Measurements from ENCODE around the gene ADCY7. TPM values are rescaled to one million over a fixed set of nuclear protein-coding genes. Genes with fewer than 3 reads are reported as not detected.

ADCY7 gene
- total and polyA plus RNA-seq, 2 of the 4 experiments (the other 2 are of a cell fraction) = 15.2 to 17.1 TPM

GRCh38 chr16:50245417-50246298 lies 20.7 kb upstream of the ADCY7 start:
- no peak overlapping the region for H2BK5ac ChIP-seq (ENCODE audit: low read depth, low read length, poor library complexity, severe bottlenecking)
- peak overlapping the region; percentile 84 for H2AK9ac ChIP-seq (replicated peaks; ENCODE audit: low read depth, low read length, poor library complexity)
- no peak overlapping the region; the same call in 1 of the 2 replicates for H2AK5ac ChIP-seq (ENCODE audit: low read depth, low read length)
- peak overlapping the region; percentile 91 for H3K4ac ChIP-seq (ENCODE audit: low read depth, low read length)
- H3K4me3 ChIP-seq (ENCODE audit: insufficient read depth, low read depth, low read length) = peak overlapping the region; percentile 53
- peak overlapping the region; percentile 82 for H3K4me2 ChIP-seq (ENCODE audit: low read depth, low read length)
- no TSS peak for BruUV-seq (replicated peaks)
- no peak overlapping the region for H3K9ac ChIP-seq (ENCODE audit: low read depth, low read length)
- POLR2A ChIA-PET (ENCODE audit: unreplicated experiment) = interaction anchor here (0.6 kb wide), 1 partner anchor 957 kb away, joined by 3 read pairs; no protein-coding TSS in a partner anchor
- no peaks in the 10 kb centered on the region for H3K79me1 ChIP-seq (ENCODE audit: low read depth in 1 of 2, low read length in 2 of 2)
- no peak overlapping the region; the same call in 1 of the 2 replicates for H3K27ac ChIP-seq (ENCODE audit: insufficient read depth, low read length)
- no peak overlapping the region for H3K56ac ChIP-seq (ENCODE audit: extremely low read depth, insufficient read depth, low read length)
- H4K5ac ChIP-seq (ENCODE audit: low read depth, low read length) = 0 out of 2 replicates have a peak overlapping the region, but pooled peaks have one; percentile 46
- H2BK20ac ChIP-seq (ENCODE audit: low read depth, low read length) = no peak overlapping the region
- WGBS, 2 experiments (ENCODE audit: extremely low coverage in 2 of 2, insufficient read length in 1 of 2) = 4% methylated on average over 25 of the region's 74 CpGs; no CpG with 5 or more reads in 1 of the 2 experiments
- intact Hi-C loops (cut with micrococcal nuclease) (no loop called here), in situ Hi-C loops (cut with MboI; ENCODE audit: low sequenced_read_pairs) (no loop called here), dilution Hi-C loops (cut with HindIII; ENCODE audit: low sequenced_read_pairs, unreplicated experiment) (no loop called here)
- H3K9me3 ChIP-seq (ENCODE audit: control insufficient read depth, insufficient read depth, low read length) = no peaks in the 10 kb centered on the region
- TF ChIP-seq, protein P1, sequence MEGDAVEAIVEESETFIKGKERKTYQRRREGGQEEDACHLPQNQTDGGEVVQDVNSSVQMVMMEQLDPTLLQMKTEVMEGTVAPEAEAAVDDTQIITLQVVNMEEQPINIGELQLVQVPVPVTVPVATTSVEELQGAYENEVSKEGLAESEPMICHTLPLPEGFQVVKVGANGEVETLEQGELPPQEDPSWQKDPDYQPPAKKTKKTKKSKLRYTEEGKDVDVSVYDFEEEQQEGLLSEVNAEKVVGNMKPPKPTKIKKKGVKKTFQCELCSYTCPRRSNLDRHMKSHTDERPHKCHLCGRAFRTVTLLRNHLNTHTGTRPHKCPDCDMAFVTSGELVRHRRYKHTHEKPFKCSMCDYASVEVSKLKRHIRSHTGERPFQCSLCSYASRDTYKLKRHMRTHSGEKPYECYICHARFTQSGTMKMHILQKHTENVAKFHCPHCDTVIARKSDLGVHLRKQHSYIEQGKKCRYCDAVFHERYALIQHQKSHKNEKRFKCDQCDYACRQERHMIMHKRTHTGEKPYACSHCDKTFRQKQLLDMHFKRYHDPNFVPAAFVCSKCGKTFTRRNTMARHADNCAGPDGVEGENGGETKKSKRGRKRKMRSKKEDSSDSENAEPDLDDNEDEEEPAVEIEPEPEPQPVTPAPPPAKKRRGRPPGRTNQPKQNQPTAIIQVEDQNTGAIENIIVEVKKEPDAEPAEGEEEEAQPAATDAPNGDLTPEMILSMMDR (conservative IDR thresholded peaks at IDR 0.05; ENCODE audit: low read depth, low read length) = peak; percentile 26; the same call in 1 of the 2 replicates
- TF ChIP-seq FOS (IDR thresholded peaks at IDR 0.05; ENCODE audit: low read depth, low read length) = peak; percentile 63
- no peak for TF ChIP-seq MXI1 (IDR thresholded peaks at IDR 0.05; ENCODE audit: borderline replicate concordance, low read depth, low read length)
- no peak for TF ChIP-seq USF2 (IDR thresholded peaks at IDR 0.05; ENCODE audit: low read depth, low read length)
- TF ChIP-seq POLR2A (IDR thresholded peaks at IDR 0.05; ENCODE audit: low read depth, low read length) = no peak
- peak; percentile 49; the same call in 1 of the 2 replicates for TF ChIP-seq BHLHE40 (IDR thresholded peaks at IDR 0.05; ENCODE audit: low read depth, low read length)
- TF ChIP-seq CHD1 (IDR thresholded peaks at IDR 0.05; ENCODE audit: low read depth, low read length) = no peak
- TF ChIP-seq SMC3 (IDR thresholded peaks at IDR 0.05; ENCODE audit: low read depth, low read length) = peak; percentile 24
- no peak for TF ChIP-seq NFE2L2 (IDR thresholded peaks at IDR 0.05; ENCODE audit: low read depth, low read length)
- TF ChIP-seq MAZ (IDR thresholded peaks at IDR 0.05; ENCODE audit: borderline replicate concordance, low read depth, low read length) = peak; percentile 54; the same call in 1 of the 2 replicates
- TF ChIP-seq CEBPB (IDR thresholded peaks at IDR 0.05; ENCODE audit: low read depth, low read length) = peak; percentile 11; the same call in 1 of the 2 replicates
- TF ChIP-seq RAD21 (IDR thresholded peaks at IDR 0.05; ENCODE audit: low read length) = peak; percentile 43
- TF ChIP-seq RFX5 (IDR thresholded peaks at IDR 0.05; ENCODE audit: low read depth, low read length) = no peak
- H4K91ac ChIP-seq (ENCODE audit: insufficient read depth, low read depth, low read length) = peak overlapping the region; percentile 60
- H3K14ac ChIP-seq (replicated peaks; ENCODE audit: low read depth, low read length) = 0 out of 2 replicates have a peak overlapping the region, but pooled peaks have one; percentile 62
- no peaks in the 10 kb centered on the region for H3K9me1 ChIP-seq (ENCODE audit: insufficient read depth, low read length)
- H2AFZ ChIP-seq (replicated peaks; ENCODE audit: low read length, poor library complexity) = peak overlapping the region; percentile 87
- H4K8ac ChIP-seq (ENCODE audit: low read depth in 2 of 2, low read length in 2 of 2) = peak overlapping the region; percentile 38 to 84; a peak in 2 of 4 replicates
- peak overlapping the region; percentile 47; the same call in 1 of the 2 replicates for H2BK120ac ChIP-seq (ENCODE audit: low read depth, low read length)
- ATAC-seq (ENCODE audit: low read depth) (peak; percentile 89), DNase-seq (peak; percentile 45)
- no peak overlapping the region for H2BK15ac ChIP-seq (ENCODE audit: low read depth, low read length)
- peaks cover 21% of the 10 kb centered on the region for H3K27me3 ChIP-seq (ENCODE audit: control insufficient read depth, insufficient read depth, low read length)
- H3K36me3 ChIP-seq (ENCODE audit: control insufficient read depth, insufficient read depth, low read length) = no peaks in the 10 kb centered on the region
- CTCF ChIA-PET = interaction anchor here (1.1 kb wide), 1 partner anchor 35 kb away, joined by 3 read pairs; no protein-coding TSS in a partner anchor
- H3K4me1 ChIP-seq (ENCODE audit: control insufficient read depth, insufficient read depth, low read length) = peaks cover 8% of the 10 kb centered on the region
- no peak overlapping the region for H3K18ac ChIP-seq (ENCODE audit: low read depth, low read length)
- 0 out of 2 replicates have a peak overlapping the region, but pooled peaks have one; percentile 38 for H3K23ac ChIP-seq (ENCODE audit: low read depth, low read length)
- H4K20me1 ChIP-seq (ENCODE audit: insufficient read depth, low read length) = no peaks in the 10 kb centered on the region

Measured in IMR-90 (cell line).